Colonic mucosa (tissue), 4 donors: ENCODE measurements around the gene BTAF1. TPM values are rescaled to one million over a fixed set of nuclear protein-coding genes. Genes with fewer than 3 reads are reported as not detected.

Experiments used
- DNase-seq: peaks from one replicate; pipeline ENCODE4 v3.0.0-alpha.2; 2020
- H3K27ac ChIP-seq: fragments of 200-600 bp; one replicate; pipeline ENCODE4 v1.8.0; 2021
- H3K27me3 ChIP-seq: fragments of 200-600 bp; one replicate; pipeline ENCODE4 v1.8.0; 2021
- H3K36me3 ChIP-seq: fragments of 200-600 bp; one replicate; pipeline ENCODE4 v1.8.0; 2021
- H3K4me1 ChIP-seq: fragments of 200-600 bp; one replicate; pipeline ENCODE4 v1.8.0; 2021; ENCODE audit warnings: mild to moderate bottlenecking
- H3K4me3 ChIP-seq: fragments of 200-600 bp; one replicate; pipeline ENCODE4 v1.8.0; 2021
- H3K9ac ChIP-seq, 2 donors: one replicate each; pipeline ENCODE4 v1.7.0; 2013; ENCODE audit warnings: control low read depth in 2 of 2, low read depth in 2 of 2, low read length in 2 of 2
- H3K9me3 ChIP-seq: fragments of 200-600 bp; one replicate; pipeline ENCODE4 v1.8.0; 2021
- intact Hi-C: fragments of 100-400 bp; cut with DNase I; formaldehyde crosslinking; loops from one replicate; pipeline ENCODE4 v1.14.1; 2022
- total RNA-seq, 2 donors: library from RNA; stranded (reverse); fragmentation: NEBNext Ultra II Directional in 1 of 2; extraction: Animal tissue kit (Norgen Biotek cat#: 25700) in 1 of 2; gene quantifications; one replicate each; pipeline ENCODE4 v1.2.1, GENCODE V29; 2021
- TF ChIP-seq, protein P1 (sequence below): fragments of 200-600 bp; IDR thresholded peaks from one replicate; pipeline ENCODE4 v1.8.0; 2022; ENCODE audit warnings: antibody characterized with exemption, mild to moderate bottlenecking
- donor health status: healthy.
- donor health status: DM: no; HTN: no; CAD: no.
- donor health status: DM: no; HTN: no; CAD: no.

Gene BTAF1
- total RNA-seq, 2 donors from 2014 or later, result 20.7 to 25.0 TPM

DNA sequence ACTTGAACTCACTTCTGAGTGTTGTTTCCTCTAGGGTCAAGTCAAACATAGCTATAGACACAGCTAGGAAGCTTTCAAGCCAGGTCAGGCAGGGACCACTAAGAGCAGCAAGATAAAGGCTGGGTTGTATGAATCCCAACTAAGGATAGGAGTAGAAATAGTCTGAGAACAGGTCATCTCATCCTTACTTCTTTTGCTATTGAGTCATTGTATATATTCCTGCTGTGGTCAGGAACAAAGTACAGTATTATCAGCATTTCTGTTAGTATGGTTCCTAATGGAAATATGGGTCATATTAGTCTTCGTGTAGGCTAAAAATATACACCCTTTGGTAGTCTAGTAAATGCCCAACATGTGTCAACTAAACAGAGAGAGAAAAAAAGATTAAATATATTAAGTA lies 145.3 kb downstream of the BTAF1 start:
- Histone ChIP-seq H3K27ac (no peak overlapping the region), H3K4me1 (no peaks in the 10 kb centered on the region), H3K9me3 (no peaks in the 10 kb centered on the region), H3K9ac (no peak overlapping the region), H3K36me3 (no peaks in the 10 kb centered on the region), H3K4me3 (no peak overlapping the region), H3K27me3 (no peaks in the 10 kb centered on the region)
- intact Hi-C loops, result no loop called here
- TF ChIP-seq, protein P1, sequence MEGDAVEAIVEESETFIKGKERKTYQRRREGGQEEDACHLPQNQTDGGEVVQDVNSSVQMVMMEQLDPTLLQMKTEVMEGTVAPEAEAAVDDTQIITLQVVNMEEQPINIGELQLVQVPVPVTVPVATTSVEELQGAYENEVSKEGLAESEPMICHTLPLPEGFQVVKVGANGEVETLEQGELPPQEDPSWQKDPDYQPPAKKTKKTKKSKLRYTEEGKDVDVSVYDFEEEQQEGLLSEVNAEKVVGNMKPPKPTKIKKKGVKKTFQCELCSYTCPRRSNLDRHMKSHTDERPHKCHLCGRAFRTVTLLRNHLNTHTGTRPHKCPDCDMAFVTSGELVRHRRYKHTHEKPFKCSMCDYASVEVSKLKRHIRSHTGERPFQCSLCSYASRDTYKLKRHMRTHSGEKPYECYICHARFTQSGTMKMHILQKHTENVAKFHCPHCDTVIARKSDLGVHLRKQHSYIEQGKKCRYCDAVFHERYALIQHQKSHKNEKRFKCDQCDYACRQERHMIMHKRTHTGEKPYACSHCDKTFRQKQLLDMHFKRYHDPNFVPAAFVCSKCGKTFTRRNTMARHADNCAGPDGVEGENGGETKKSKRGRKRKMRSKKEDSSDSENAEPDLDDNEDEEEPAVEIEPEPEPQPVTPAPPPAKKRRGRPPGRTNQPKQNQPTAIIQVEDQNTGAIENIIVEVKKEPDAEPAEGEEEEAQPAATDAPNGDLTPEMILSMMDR, result no peak
- no peak for DNase-seq

DNA sequence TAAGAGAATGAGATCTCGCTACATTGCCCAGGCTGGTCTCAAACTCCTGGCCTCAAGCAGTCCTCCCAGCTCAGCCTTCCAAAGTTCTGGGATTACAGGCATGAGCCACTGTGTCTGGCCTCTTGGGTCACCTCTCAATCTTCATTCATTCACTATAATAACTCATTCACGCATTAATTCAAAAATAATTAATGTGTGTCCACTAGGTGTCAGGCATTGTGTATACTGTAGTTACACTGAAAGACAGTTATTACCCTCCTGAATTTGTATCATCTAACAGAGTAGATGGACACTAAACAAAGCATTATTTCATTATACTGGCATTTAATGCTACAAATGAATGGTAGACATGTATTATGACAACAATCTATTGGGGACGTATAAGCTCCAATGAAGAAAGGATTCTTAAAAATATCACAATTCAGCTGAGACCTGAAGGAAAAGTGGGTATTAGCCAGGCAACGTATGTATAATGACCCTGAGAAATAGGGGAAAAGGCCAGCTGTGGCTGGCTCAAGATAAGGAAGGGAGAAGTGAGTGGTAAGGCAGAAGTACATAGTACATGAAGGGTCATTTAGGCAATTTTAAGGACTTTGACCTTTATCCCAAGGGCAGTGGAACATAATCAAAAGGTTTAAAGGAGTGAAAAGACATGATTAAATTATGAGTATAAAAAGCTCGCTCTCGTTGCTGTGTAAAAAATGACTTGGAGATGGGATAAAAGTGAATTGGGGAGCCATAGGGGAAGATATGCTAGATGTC lies 150.7 kb downstream of the BTAF1 start:
- Histone ChIP-seq H3K9me3 (no peaks in the 10 kb centered on the region), H3K27ac (no peak overlapping the region), H3K4me3 (no peak overlapping the region), H3K36me3 (no peaks in the 10 kb centered on the region), H3K27me3 (no peaks in the 10 kb centered on the region), H3K9ac (no peak overlapping the region), H3K4me1 (no peaks in the 10 kb centered on the region)
- TF ChIP-seq, protein P1, result no peak
- DNase-seq, result no peak
- intact Hi-C loops, result no loop called here

DNA sequence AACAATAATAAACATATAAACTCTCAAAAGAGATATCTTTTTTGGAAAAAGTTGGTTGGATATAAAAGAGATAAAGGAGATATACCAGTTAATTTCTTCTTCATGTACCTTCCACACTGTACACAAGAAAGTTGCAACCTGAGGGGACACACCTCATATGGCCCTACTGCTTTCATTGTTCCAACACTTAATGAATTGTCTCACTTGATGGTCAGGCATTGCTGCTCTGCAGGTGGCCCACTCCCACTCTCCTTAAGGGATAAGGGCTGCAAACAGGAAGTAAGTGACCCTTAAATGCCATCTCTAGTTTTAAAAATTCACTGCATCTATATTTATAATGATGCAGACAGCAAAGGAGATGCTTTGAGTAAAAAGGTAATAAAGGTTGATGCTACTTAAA lies 152.3 kb downstream of the BTAF1 start:
- intact Hi-C loops, result no loop called here
- Histone ChIP-seq H3K4me1 (no peaks in the 10 kb centered on the region), H3K4me3 (no peak overlapping the region), H3K9me3 (no peaks in the 10 kb centered on the region), H3K9ac (no peak overlapping the region), H3K36me3 (no peaks in the 10 kb centered on the region), H3K27ac (no peak overlapping the region), H3K27me3 (no peaks in the 10 kb centered on the region)
- TF ChIP-seq, protein P1, result no peak
- DNase-seq, result no peak

DNA sequence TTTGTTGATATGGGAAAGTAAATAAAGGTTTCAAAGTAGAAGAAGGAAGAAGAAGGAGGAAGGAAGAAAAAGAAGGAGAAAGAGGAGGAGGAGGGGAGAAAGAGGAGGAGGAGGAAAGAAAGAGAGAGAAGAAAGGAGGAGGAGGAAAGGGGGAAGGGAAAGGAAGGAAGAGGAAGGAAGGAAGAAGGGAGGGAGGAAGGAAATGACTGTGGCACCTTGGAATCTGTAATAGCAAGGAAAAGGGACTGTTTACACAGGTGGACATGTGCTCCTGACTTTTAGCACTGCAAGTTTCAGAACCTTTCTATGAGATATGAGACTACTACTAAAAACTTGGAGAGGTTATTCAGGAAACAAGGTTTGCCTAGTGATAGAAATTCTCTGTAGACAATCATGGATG lies 153.2 kb downstream of the BTAF1 start:
- no peaks in the 10 kb centered on the region for H3K36me3 ChIP-seq
- intact Hi-C loops, result no loop called here
- H3K9me3 ChIP-seq, result no peaks in the 10 kb centered on the region
- no peak overlapping the region for H3K4me3 ChIP-seq
- TF ChIP-seq, protein P1, result no peak
- H3K9ac ChIP-seq, result no peak overlapping the region
- DNase-seq, result no peak
- H3K27me3 ChIP-seq, result no peaks in the 10 kb centered on the region
- no peaks in the 10 kb centered on the region for H3K4me1 ChIP-seq
- H3K27ac ChIP-seq, result no peak overlapping the region

DNA sequence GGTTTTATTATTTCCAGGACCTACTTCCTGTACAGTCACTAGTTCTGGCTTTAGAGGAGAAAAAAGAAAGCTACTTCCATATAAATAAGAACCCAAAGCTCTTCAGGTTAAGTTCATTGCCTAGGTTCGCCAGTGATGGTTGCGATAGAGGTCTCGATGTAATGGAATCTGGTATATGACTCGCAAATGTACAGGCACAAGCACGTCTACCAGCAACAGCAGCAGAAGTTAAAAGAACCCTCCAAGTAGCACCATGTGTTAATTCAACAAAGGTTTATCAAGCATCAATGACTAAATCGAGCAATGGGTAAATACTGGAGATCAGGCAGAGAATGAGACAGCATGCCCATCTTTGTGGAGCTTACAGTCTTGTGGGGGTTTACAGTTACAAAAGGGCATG lies 155.4 kb downstream of the BTAF1 start:
- H3K27me3 ChIP-seq, result no peaks in the 10 kb centered on the region
- no peak overlapping the region for H3K4me3 ChIP-seq
- no peak for DNase-seq
- intact Hi-C loops, result no loop called here
- H3K36me3 ChIP-seq, result no peaks in the 10 kb centered on the region
- no peaks in the 10 kb centered on the region for H3K9me3 ChIP-seq
- TF ChIP-seq, protein P1, result no peak
- H3K27ac ChIP-seq, result no peak overlapping the region
- H3K4me1 ChIP-seq, result no peaks in the 10 kb centered on the region
- no peak overlapping the region for H3K9ac ChIP-seq

Other genes starting within 250 kb of the BTAF1 start
- 10 to 100 TPM; 19.3 to 34.1 TPM for gene TNKS2, start 125.3 kb upstream of the BTAF1 start, total RNA-seq
- 1 to 10 TPM; 1.1 to 2.8 TPM for gene FGFBP3, start 14.3 kb upstream of the BTAF1 start, total RNA-seq